GM19351 (cell line): Measurements from ENCODE around the gene C16orf74.
A peak's percentile ranks its signal among the peaks of the same experiment; 100 is the strongest.

Experiments
- ATAC-seq: cut with Tn5 transposase; IDR thresholded peaks from one replicate; pipeline ENCODE4 v1.9.1; 2021; ENCODE audit warnings: mild to moderate bottlenecking, moderate library complexity; ENCODE audit not compliant: unreplicated experiment

C16orf74 gene

GRCh38 chr16:85777583-85778310, 26.9 kb upstream of the C16orf74 start:
- no peak for ATAC-seq

GRCh38 chr16:85774811-85775210, 23.9 kb upstream of the C16orf74 start:
- ATAC-seq: no peak

- ATAC-seq: no peak
Measured at GRCh38 chr16:85774136-85774535, 23.2 kb upstream of the C16orf74 start.

- no peak for ATAC-seq
Measured at GRCh38 chr16:85773044-85773443, 22.1 kb upstream of the C16orf74 start.

GRCh38 chr16:85770741-85771140, 19.8 kb upstream of the C16orf74 start:
- ATAC-seq: no peak

- no peak for ATAC-seq
Measured at GRCh38 chr16:85768199-85768598, 17.3 kb upstream of the C16orf74 start.

- ATAC-seq: no peak
Measured at GRCh38 chr16:85767531-85767930, 16.6 kb upstream of the C16orf74 start.

GRCh38 chr16:85765767-85766166, 14.9 kb upstream of the C16orf74 start:
- ATAC-seq: no peak

GRCh38 chr16:85765211-85765610, 14.3 kb upstream of the C16orf74 start:
- no peak for ATAC-seq

- ATAC-seq: no peak
Measured at GRCh38 chr16:85763616-85764015, 12.7 kb upstream of the C16orf74 start.

- ATAC-seq: no peak
Measured at GRCh38 chr16:85762970-85763369, 12.1 kb upstream of the C16orf74 start.

- ATAC-seq: no peak
Measured at GRCh38 chr16:85761861-85762260, 11.0 kb upstream of the C16orf74 start.

GRCh38 chr16:85759631-85760419, 8.9 kb upstream of the C16orf74 start:
- ATAC-seq: no peak

- no peak for ATAC-seq
Measured at GRCh38 chr16:85759136-85759535, 8.2 kb upstream of the C16orf74 start.

- ATAC-seq: peak; percentile 34
Measured at GRCh38 chr16:85757341-85757822, 6.5 kb upstream of the C16orf74 start.

- ATAC-seq: peak; percentile 52
Measured at GRCh38 chr16:85755929-85756768, 5.3 kb upstream of the C16orf74 start.

GRCh38 chr16:85754413-85754812, 3.5 kb upstream of the C16orf74 start:
- ATAC-seq: no peak

GRCh38 chr16:85753976-85754375, 3.1 kb upstream of the C16orf74 start:
- no peak for ATAC-seq

GRCh38 chr16:85753559-85753958, 2.7 kb upstream of the C16orf74 start:
- ATAC-seq: no peak

- no peak for ATAC-seq
Measured at GRCh38 chr16:85752511-85753420, 1.9 kb upstream of the C16orf74 start.
